Suprapubic skin (tissue), 4 donors: Measurements from ENCODE around the gene SIK3.

Experiments
- POLR2A ChIP-seq, 2 donors: fragments of 450-650 bp; IDR thresholded peaks; one replicate each; pipeline ENCODE4 v1.6.1; 2017; ENCODE audit warnings: antibody characterized with exemption in 2 of 2, mild to moderate bottlenecking in 2 of 2, moderate library complexity in 2 of 2
- POLR2AphosphoS5 ChIP-seq, 3 donors: sonication (generic); formaldehyde crosslinking; IDR thresholded peaks; one replicate each; pipeline ENCODE4 v1.6.1; 2017; ENCODE audit warnings: antibody characterized with exemption in 3 of 3
- TF ChIP-seq, protein P1 (sequence below), 2 donors: fragments of 200-600 bp in 1 of 2; fragments of 450-650 bp in 1 of 2; sonication (generic) in 1 of 2; IDR thresholded peaks; one replicate each; pipeline ENCODE4 v1.5.1; 2016 to 2019; ENCODE audit warnings: antibody characterized with exemption in 2 of 2, mild to moderate bottlenecking in 1 of 2, moderate library complexity in 1 of 2

DNA sequence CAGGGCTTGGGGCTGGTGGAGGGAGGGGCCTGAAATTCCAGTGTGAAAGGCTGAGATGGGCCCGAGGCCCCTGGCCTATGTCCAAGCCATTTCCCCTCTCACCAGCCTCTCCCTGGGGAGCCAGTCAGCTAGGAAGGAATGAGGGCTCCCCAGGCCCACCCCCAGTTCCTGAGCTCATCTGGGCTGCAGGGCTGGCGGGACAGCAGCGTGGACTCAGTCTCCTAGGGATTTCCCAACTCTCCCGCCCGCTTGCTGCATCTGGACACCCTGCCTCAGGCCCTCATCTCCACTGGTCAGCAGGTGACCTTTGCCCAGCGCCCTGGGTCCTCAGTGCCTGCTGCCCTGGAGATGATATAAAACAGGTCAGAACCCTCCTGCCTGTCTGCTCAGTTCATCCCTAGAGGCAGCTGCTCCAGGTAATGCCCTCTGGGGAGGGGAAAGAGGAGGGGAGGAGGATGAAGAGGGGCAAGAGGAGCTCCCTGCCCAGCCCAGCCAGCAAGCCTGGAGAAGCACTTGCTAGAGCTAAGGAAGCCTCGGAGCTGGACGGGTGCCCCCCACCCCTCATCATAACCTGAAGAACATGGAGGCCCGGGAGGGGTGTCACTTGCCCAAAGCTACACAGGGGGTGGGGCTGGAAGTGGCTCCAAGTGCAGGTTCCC lies 268.6 kb downstream of the SIK3 start, which contains the start of gene APOC3:
- no peak for TF ChIP-seq POLR2A (IDR thresholded peaks at IDR 0.05)
- no peak for TF ChIP-seq POLR2AphosphoS5 (IDR thresholded peaks at IDR 0.05)
- TF ChIP-seq, protein P1, sequence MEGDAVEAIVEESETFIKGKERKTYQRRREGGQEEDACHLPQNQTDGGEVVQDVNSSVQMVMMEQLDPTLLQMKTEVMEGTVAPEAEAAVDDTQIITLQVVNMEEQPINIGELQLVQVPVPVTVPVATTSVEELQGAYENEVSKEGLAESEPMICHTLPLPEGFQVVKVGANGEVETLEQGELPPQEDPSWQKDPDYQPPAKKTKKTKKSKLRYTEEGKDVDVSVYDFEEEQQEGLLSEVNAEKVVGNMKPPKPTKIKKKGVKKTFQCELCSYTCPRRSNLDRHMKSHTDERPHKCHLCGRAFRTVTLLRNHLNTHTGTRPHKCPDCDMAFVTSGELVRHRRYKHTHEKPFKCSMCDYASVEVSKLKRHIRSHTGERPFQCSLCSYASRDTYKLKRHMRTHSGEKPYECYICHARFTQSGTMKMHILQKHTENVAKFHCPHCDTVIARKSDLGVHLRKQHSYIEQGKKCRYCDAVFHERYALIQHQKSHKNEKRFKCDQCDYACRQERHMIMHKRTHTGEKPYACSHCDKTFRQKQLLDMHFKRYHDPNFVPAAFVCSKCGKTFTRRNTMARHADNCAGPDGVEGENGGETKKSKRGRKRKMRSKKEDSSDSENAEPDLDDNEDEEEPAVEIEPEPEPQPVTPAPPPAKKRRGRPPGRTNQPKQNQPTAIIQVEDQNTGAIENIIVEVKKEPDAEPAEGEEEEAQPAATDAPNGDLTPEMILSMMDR (IDR thresholded peaks at IDR 0.05): no peak
